Hematopoietic multipotent progenitor cell treated with erythropoietin and hydrocortisone succinate and interleukin-3 and kit ligand, for 15 days (in vitro differentiated cells): Measurements from ENCODE around the gene ANKRD55.
"Not testable (repeated sequence)": the region's sequence is repeated elsewhere in the genome, so short reads cannot be mapped to it uniquely, and the experiment has no call there.

Experiments used
- DNase-seq: peaks from one replicate; pipeline ENCODE4 v3.0.0-alpha.2; 2015; ENCODE audit warnings: low spot score

ANKRD55 gene

GRCh38 chr5:56102207-56102606 lies 130.9 kb downstream of the ANKRD55 start:
- DNase-seq, result not testable (repeated sequence)

- DNase-seq, result no peak
Observed at GRCh38 chr5:56101180-56101579, 131.9 kb downstream of the ANKRD55 start.

GRCh38 chr5:56100439-56101176 lies 132.5 kb downstream of the ANKRD55 start:
- no peak for DNase-seq

- DNase-seq, result no peak
Observed at GRCh38 chr5:56099346-56099745, 133.8 kb downstream of the ANKRD55 start.

- DNase-seq, result no peak
Observed at GRCh38 chr5:56097055-56097454, 136.1 kb downstream of the ANKRD55 start.

- no peak for DNase-seq
Observed at GRCh38 chr5:56095579-56096102, 137.5 kb downstream of the ANKRD55 start.

- no peak for DNase-seq
Observed at GRCh38 chr5:56094579-56095361, 138.4 kb downstream of the ANKRD55 start.

- DNase-seq, result no peak
Observed at GRCh38 chr5:56093970-56094369, 139.2 kb downstream of the ANKRD55 start.

GRCh38 chr5:56092115-56092514 lies 141.0 kb downstream of the ANKRD55 start:
- no peak for DNase-seq

GRCh38 chr5:56091664-56092063 lies 141.5 kb downstream of the ANKRD55 start:
- no peak for DNase-seq

- DNase-seq, result no peak
Observed at GRCh38 chr5:56090793-56091460, 142.2 kb downstream of the ANKRD55 start.

GRCh38 chr5:56088967-56089829 lies 143.9 kb downstream of the ANKRD55 start:
- DNase-seq, result no peak

GRCh38 chr5:56088431-56088949 lies 144.6 kb downstream of the ANKRD55 start:
- DNase-seq, result no peak

- no peak for DNase-seq
Observed at GRCh38 chr5:56085193-56085592, 147.9 kb downstream of the ANKRD55 start.

GRCh38 chr5:56083286-56083854 lies 149.8 kb downstream of the ANKRD55 start:
- DNase-seq, result no peak

GRCh38 chr5:56081053-56081642 lies 152.0 kb downstream of the ANKRD55 start:
- DNase-seq, result not testable (repeated sequence)

GRCh38 chr5:56080375-56081052 lies 152.6 kb downstream of the ANKRD55 start:
- DNase-seq, result no peak

- DNase-seq, result not testable (repeated sequence)
Observed at GRCh38 chr5:56079157-56079500, 154.0 kb downstream of the ANKRD55 start.

GRCh38 chr5:56078278-56079156 lies 154.6 kb downstream of the ANKRD55 start:
- DNase-seq, result no peak
